ENCODE data around the gene LTA. TPM values are rescaled to one million over a fixed set of nuclear protein-coding genes. Genes with fewer than 3 reads are reported as not detected.

LTA gene
- polyA plus RNA-seq (ENCODE audit: insufficient read length), result 0.18 TPM

- no peak for DNase-seq (ENCODE audit: low read depth)
Measured at GRCh38 chr6:31572041-31572911, at the start of gene LTA. TSS of gene LTA (plus strand) at chr6:31572289. CDS start at chr6:31572743, 454 bp downstream.

- DNase-seq (ENCODE audit: low read depth), result no peak
Measured at GRCh38 chr6:31525553-31525931, 46.5 kb upstream of the LTA start.

GRCh38 chr6:31525932-31526591 is 46.0 kb upstream of the LTA start:
- DNase-seq (ENCODE audit: low read depth), result no peak

- no peak for DNase-seq (ENCODE audit: low read depth)
Measured at GRCh38 chr6:31528307-31528777, 43.7 kb upstream of the LTA start.

- no peak for DNase-seq (ENCODE audit: low read depth)
Measured at GRCh38 chr6:31528821-31529328, 43.2 kb upstream of the LTA start, which contains the start of gene MCCD1. TSS of gene MCCD1 (plus strand) at chr6:31528962. CDS start at chr6:31529015, 53 bp downstream.

- no peak for DNase-seq (ENCODE audit: low read depth)
Measured at GRCh38 chr6:31529329-31530150, 42.5 kb upstream of the LTA start.

GRCh38 chr6:31530659-31531058 is 41.4 kb upstream of the LTA start:
- no peak for DNase-seq (ENCODE audit: low read depth)

- DNase-seq (ENCODE audit: low read depth), result no peak
Measured at GRCh38 chr6:31531162-31531561, 40.9 kb upstream of the LTA start.

GRCh38 chr6:31531771-31532643 is 40.1 kb upstream of the LTA start:
- DNase-seq (ENCODE audit: low read depth), result no peak

GRCh38 chr6:31532644-31533454 is 39.2 kb upstream of the LTA start:
- no peak for DNase-seq (ENCODE audit: low read depth)

- no peak for DNase-seq (ENCODE audit: low read depth)
Measured at GRCh38 chr6:31533455-31533841, 38.6 kb upstream of the LTA start.

GRCh38 chr6:31534011-31534410 is 38.1 kb upstream of the LTA start:
- no peak for DNase-seq (ENCODE audit: low read depth)

GRCh38 chr6:31534521-31535040 is 37.5 kb upstream of the LTA start:
- no peak for DNase-seq (ENCODE audit: low read depth)

- DNase-seq (ENCODE audit: low read depth), result no peak
Measured at GRCh38 chr6:31535538-31536324, 36.4 kb upstream of the LTA start.

- DNase-seq (ENCODE audit: low read depth), result no peak
Measured at GRCh38 chr6:31538805-31539400, 33.2 kb upstream of the LTA start.

GRCh38 chr6:31540640-31541039 is 31.4 kb upstream of the LTA start:
- no peak for DNase-seq (ENCODE audit: low read depth)

- DNase-seq (ENCODE audit: low read depth), result no peak
Measured at GRCh38 chr6:31541059-31541657, 30.9 kb upstream of the LTA start.
